HUES48 (cell line): Measurements from ENCODE around the gene CERS1.
A peak's percentile ranks its signal among the peaks of the same experiment; 100 is the strongest.

Experiments used
- H3K27ac ChIP-seq: one replicate; pipeline ENCODE4 v1.7.0; 2013; ENCODE audit warnings: low read depth, low read length, inconsistent platforms
- H3K27me3 ChIP-seq: 2 replicates; pipeline ENCODE4 v1.6.1; 2013; ENCODE audit warnings: mild to moderate bottlenecking, low read length; ENCODE audit not compliant: control insufficient read depth, insufficient read depth
- H3K36me3 ChIP-seq: 2 replicates; pipeline ENCODE4 v1.6.1; 2013; ENCODE audit warnings: low read length; ENCODE audit not compliant: control insufficient read depth, insufficient read depth
- H3K4me1 ChIP-seq: 2 replicates; pipeline ENCODE4 v1.6.1; 2013; ENCODE audit warnings: mild to moderate bottlenecking, low read length; ENCODE audit not compliant: control insufficient read depth, insufficient read depth
- H3K4me3 ChIP-seq: 2 replicates; pipeline ENCODE4 v1.5.1; 2013; ENCODE audit warnings: mild to moderate bottlenecking, low read depth, low read length
- H3K9ac ChIP-seq: 2 replicates; pipeline ENCODE4 v1.6.1; 2013; ENCODE audit warnings: mild to moderate bottlenecking, low read depth, low read length, moderate library complexity
- H3K9me3 ChIP-seq: 2 replicates; pipeline ENCODE4 v1.6.1; 2013; ENCODE audit warnings: low read length; ENCODE audit not compliant: control insufficient read depth, insufficient read depth

Gene CERS1, protein sequence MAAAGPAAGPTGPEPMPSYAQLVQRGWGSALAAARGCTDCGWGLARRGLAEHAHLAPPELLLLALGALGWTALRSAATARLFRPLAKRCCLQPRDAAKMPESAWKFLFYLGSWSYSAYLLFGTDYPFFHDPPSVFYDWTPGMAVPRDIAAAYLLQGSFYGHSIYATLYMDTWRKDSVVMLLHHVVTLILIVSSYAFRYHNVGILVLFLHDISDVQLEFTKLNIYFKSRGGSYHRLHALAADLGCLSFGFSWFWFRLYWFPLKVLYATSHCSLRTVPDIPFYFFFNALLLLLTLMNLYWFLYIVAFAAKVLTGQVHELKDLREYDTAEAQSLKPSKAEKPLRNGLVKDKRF

DNA sequence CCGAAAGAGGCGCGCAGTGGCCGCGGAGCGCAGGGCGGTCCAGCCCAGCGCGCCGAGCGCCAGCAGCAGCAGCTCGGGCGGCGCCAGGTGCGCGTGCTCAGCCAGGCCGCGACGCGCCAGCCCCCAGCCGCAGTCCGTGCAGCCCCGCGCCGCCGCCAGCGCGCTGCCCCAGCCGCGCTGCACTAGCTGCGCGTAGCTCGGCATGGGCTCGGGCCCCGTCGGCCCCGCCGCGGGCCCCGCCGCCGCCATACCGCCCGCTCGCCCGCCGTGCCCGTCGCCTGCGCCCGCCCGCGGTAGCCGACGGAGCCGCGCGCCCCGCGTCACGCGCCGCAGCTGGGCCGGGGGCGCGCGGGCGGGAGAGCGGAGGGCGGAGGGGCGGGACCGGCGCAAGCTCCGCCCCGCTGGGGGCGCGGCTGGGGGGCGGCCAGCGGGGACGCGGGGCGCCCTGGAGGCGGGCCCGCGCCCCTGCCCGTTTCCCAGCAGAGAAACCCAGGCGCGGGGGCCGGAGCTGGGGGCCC is at the start of gene CERS1:
CERS1 (minus strand) TSS at position 335 of the 518 bp plus-strand sequence; CDS start at position 249, 86 bp downstream.
- no peaks in the 10 kb centered on the region for H3K9me3 ChIP-seq
- no peak within 1 kb of the TSS for H3K27ac ChIP-seq
- peaks cover 16% of the 10 kb centered on the region for H3K27me3 ChIP-seq
- no peaks in the 10 kb centered on the region for H3K4me1 ChIP-seq
- H3K9ac ChIP-seq, result peak within 1 kb of the TSS; percentile 12; the same call in 1 of the 2 replicates
- peaks cover 12% of the 10 kb centered on the region for H3K36me3 ChIP-seq
- peak within 1 kb of the TSS; percentile 73 for H3K4me3 ChIP-seq

DNA sequence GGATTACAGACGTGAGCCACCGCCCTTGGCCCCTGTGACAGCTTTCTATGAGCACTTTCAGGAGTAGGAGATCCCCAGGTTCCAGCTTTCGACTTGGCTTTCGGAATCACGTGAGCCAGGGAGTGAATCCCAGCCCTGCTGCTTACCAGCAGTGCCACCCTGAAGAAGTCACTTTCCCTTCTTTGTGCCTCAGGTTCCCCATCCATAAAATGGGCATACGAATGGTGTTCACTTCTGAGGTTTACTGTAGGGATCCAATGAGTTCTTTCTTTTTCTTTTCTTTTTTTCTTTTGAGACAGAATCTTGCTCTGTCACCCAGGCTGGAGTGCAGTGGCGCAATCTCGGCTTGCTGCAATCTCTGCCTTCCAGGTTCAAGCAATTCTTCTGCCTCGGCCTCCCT is 49.3 kb upstream of the CERS1 start:
- Histone ChIP-seq H3K4me3 (no peak overlapping the region), H3K36me3 (no peaks in the 10 kb centered on the region), H3K4me1 (peaks cover 7% of the 10 kb centered on the region; the same call in 1 of the 2 replicates), H3K9ac (no peak overlapping the region), H3K27me3 (no peaks in the 10 kb centered on the region; the same call in 1 of the 2 replicates), H3K9me3 (no peaks in the 10 kb centered on the region), H3K27ac (no peak overlapping the region)

DNA sequence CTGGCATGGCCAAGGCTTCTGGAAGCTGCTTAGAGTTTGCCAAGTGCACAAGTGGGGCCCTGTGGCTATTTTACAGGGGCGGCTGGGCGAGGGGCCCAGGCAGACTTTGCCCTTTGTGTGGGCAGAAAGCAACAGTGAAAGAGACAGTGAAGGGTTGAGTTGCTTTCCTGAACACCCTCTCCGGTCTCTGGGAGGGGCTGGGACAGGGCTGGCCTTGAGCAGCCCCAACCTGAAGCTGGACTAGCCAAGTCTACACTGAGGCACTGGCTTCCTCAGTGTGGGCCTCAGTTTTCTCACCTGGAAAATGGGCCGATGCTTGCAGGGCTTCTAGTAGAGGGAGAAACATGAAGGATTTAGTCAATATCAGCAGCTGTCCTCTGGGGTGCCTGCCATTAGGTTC is 47.5 kb upstream of the CERS1 start:
- Histone ChIP-seq H3K4me3 (no peak overlapping the region), H3K27me3 (no peaks in the 10 kb centered on the region; the same call in 1 of the 2 replicates), H3K36me3 (peaks cover under 1% of the 10 kb centered on the region; the same call in 1 of the 2 replicates), H3K4me1 (peaks cover 13% of the 10 kb centered on the region; the same call in 1 of the 2 replicates), H3K9ac (no peak overlapping the region), H3K9me3 (no peaks in the 10 kb centered on the region), H3K27ac (no peak overlapping the region)

DNA sequence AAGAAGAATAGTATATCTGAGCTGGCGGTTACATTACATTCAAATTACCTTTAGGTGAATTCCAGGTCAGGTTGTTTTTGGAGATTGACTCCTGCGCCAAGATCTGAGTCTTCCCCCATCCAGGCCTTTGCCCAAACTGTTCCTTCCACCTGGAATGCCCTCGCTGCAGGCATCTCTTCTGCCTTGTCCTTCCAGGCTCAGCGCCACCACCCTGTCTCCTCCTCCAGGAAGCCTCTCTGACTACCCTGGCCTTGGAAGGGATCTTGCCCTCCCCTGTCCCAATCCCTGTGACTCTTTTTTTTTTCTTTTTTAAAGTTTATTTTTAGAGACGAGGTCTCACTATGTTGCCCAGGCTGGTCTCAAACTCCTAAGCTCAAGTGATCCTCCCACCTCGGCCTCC is 46.7 kb upstream of the CERS1 start:
- Histone ChIP-seq H3K4me1 (peaks cover 13% of the 10 kb centered on the region; the same call in 1 of the 2 replicates), H3K27me3 (no peaks in the 10 kb centered on the region; the same call in 1 of the 2 replicates), H3K27ac (no peak overlapping the region), H3K4me3 (no peak overlapping the region), H3K36me3 (peaks cover 5% of the 10 kb centered on the region), H3K9ac (no peak overlapping the region), H3K9me3 (no peaks in the 10 kb centered on the region)

DNA sequence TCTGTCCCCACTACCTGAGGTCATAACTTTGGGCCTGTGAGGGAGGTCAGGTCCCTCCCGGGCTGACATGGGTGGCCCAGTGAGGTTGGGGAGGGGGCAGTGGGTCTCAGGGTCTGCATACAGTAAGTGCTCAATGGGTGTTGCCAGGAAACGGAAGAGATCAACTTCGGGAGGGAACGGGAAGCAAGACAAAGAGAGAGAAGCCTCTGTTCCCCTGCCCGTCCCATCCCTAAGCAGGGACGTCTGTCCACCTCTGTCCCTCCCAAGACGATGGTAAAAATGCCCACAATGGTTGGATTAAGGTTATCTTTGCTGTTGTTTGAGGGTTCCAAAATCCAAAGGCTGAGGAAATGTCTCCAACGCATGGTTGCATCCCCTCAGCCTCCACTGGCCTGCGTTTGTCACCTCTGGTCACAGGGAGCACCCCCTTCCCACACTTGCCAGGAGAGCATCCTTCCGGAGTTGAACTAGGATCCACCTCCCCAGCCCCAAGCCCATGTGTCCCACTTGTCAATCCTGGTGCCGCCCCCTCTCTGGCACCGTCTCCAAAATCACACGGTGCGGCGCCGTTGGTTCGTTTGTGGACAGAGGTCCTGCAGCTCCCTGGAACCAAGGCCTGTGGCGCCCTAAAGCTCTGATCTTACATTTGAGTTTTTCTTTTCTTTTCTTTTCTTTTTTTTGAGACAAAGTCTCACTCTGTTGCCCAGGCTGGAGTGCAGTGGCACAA is 45.8 kb upstream of the CERS1 start:
- H3K4me3 ChIP-seq, result peak overlapping the region; percentile 32; the same call in 1 of the 2 replicates
- no peaks in the 10 kb centered on the region; the same call in 1 of the 2 replicates for H3K27me3 ChIP-seq
- H3K9ac ChIP-seq, result no peak overlapping the region
- H3K36me3 ChIP-seq, result peaks cover 5% of the 10 kb centered on the region
- H3K9me3 ChIP-seq, result no peaks in the 10 kb centered on the region
- peaks cover 13% of the 10 kb centered on the region; the same call in 1 of the 2 replicates for H3K4me1 ChIP-seq
- no peak overlapping the region for H3K27ac ChIP-seq

DNA sequence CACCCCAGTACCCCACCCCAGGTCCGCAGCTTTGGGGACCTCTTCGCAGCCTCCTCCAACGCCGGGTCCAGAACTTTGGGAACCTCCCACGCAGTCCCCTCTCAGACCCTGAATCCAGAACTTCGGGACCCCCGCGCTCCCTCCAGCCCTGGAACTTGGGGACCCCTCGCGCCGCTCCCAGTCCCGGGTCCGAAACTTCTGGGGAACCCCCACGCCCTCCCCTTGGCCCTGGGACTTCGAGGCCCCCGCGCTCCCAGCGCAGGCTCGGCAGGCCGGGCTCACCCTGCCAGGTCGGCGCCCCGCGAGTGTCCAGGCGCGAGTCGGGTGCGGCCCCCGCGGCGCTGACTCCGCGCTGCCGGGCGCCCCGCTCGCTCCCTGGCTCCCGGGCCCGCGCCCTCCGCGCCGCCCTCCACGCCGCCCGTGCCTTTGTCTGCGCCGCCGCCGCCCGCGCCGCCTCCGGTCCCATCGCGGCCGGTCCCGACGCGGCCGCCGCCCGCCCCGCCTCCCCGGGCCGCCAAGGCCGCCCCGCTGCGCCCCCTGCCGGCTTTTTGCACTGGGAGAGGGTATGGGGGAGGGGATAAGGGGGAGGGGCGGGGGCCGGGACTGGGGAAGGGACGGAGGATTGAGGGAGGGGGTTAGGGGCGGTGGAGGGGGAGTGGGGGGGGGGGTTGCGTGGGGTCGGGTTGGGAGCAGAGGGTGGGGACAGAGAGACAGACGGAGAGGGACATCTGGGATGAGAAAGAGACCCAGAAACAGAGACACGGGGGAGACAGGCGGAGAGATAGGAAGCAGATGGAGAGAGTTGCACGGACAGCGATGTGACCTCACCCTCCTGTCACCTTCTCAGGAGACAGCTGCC is 45.0 kb upstream of the CERS1 start, which contains the start of gene HOMER3:
HOMER3 (minus strand) TSS at position 449 of the 859 bp plus-strand sequence. CDS start 2,235 bp downstream, outside the sequence.
- peaks cover 13% of the 10 kb centered on the region; the same call in 1 of the 2 replicates for H3K4me1 ChIP-seq
- peaks cover 5% of the 10 kb centered on the region for H3K36me3 ChIP-seq
- no peak within 1 kb of the TSS for H3K27ac ChIP-seq
- peak within 1 kb of the TSS; percentile 82 for H3K4me3 ChIP-seq
- H3K9me3 ChIP-seq, result no peaks in the 10 kb centered on the region
- no peaks in the 10 kb centered on the region; the same call in 1 of the 2 replicates for H3K27me3 ChIP-seq
- peak within 1 kb of the TSS; percentile 41; the same call in 1 of the 2 replicates for H3K9ac ChIP-seq

DNA sequence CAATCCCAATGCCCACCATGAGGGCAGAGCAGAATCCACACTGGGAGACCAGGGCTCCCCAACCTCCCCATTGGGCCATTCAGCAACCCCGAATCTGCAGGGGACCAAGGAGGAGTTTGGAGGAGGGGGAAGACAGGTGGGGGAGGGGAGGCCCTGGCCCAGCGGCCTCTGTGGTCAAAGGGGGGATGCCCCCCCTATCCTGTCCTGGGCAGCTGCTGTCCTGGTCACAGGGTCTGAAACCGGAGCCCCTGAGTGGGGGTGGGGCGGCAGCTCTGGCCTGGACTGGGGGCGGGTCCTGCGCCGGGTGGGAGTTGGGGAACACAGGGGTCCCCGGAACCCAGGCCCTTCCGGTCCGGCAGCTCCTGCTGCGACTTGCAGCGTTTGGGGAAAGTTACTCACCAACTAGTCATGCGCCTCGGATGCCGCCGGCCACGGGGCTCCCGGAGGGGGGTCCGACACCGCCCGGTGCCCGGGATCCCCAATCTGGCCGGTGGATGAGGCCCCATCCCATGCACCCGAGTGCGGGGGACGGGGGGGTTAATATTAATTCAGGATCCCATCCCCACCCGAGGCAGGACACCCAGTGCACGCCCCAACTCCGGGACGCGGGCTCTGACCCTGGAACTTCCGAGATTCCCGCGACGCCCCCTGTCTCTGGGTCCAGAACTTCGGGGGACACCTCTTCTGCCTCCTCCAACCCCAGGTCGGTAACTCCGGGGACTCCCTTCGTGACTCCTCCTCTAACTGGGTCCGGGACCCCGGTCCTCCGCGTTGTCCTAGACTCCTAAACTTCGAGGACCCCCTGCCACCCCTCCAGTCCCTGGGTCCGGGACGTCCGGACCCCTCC is 44.2 kb upstream of the CERS1 start:
- peak overlapping the region; percentile 41; the same call in 1 of the 2 replicates for H3K9ac ChIP-seq
- no peaks in the 10 kb centered on the region for H3K9me3 ChIP-seq
- no peaks in the 10 kb centered on the region; the same call in 1 of the 2 replicates for H3K27me3 ChIP-seq
- peak overlapping the region; percentile 82 for H3K4me3 ChIP-seq
- H3K4me1 ChIP-seq, result peaks cover 13% of the 10 kb centered on the region; the same call in 1 of the 2 replicates
- peaks cover 5% of the 10 kb centered on the region for H3K36me3 ChIP-seq
- H3K27ac ChIP-seq, result peak overlapping the region; percentile 0

DNA sequence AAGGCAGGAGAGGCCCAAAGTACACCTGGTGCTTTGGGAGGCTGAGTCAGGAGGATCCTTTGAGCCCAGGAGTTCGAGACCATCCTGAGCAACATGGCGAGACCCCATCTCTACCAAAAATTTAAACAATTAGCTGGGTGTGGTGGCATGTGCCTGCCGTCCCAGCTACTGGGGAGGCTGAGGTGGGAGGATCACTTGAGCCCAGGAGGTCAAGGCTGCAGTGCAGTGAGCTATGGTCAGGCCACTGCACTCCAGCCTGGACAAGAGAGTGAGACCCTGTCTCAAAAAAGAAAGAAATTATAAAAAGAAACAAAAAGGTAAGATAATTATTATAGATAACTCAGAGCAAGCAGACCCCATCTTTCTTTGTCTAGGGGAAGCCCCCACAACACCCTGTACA is 43.2 kb upstream of the CERS1 start:
- no peak overlapping the region for H3K9ac ChIP-seq
- H3K4me3 ChIP-seq, result 0 out of 2 replicates have a peak overlapping the region, but pooled peaks have one; percentile 82
- no peak overlapping the region for H3K27ac ChIP-seq
- no peaks in the 10 kb centered on the region for H3K9me3 ChIP-seq
- H3K27me3 ChIP-seq, result no peaks in the 10 kb centered on the region; the same call in 1 of the 2 replicates
- H3K36me3 ChIP-seq, result peaks cover 9% of the 10 kb centered on the region
- H3K4me1 ChIP-seq, result peaks cover 13% of the 10 kb centered on the region; the same call in 1 of the 2 replicates

DNA sequence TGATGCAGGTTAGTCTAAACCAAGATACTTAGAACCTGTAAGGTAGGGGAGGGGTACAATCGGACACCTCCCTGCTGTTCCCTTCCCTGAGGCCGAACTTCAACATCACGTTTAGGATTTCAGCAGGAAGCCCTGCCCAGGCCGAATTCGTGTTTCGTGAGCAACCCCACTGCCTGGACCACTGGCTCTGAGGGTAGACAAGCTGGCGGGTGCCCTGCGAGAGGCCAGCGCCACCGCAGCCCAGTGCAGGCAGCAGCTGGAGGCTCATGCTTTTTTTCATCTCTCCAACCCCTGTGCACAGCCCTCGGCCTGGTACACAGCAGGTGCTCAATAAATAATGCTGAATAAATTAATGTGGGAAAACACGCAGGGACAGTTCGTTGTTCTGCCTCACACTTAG is 37.3 kb upstream of the CERS1 start:
- Histone ChIP-seq H3K9me3 (no peaks in the 10 kb centered on the region), H3K27ac (no peak overlapping the region), H3K4me3 (peak overlapping the region; percentile 42; the same call in 1 of the 2 replicates), H3K4me1 (peaks cover 5% of the 10 kb centered on the region; the same call in 1 of the 2 replicates), H3K27me3 (no peaks in the 10 kb centered on the region), H3K36me3 (peaks cover 18% of the 10 kb centered on the region), H3K9ac (no peak overlapping the region)
